DMS 273 (cell line): Measurements from ENCODE around the gene SMG7.

Source experiments
- DNase-seq: peaks from one replicate; lab custom pipeline; 2025; ENCODE audit not compliant: unreplicated experiment; lab: John Stamatoyannopoulos, UW

The SMG7 gene

DNA sequence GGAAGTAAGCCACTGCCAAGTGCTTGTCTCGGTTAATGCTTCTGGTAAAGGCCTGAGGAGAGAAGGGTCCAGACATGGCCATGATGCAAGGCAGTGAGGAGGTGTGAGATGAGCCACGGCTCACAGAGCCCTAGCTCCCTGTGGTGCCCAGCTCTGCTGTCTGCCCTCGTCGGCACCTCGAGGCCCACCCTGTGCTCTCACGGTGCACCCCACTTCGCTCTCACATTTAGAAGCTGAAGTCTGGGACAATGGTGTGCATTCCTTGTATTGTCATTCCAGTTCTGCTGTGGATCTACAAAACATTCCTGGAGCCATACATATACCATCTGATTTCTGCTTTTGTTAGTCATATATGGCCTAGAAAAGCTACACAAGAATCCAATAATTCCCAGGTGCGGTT, 114.6 kb downstream of the SMG7 start:
- DNase-seq: no peak

DNA sequence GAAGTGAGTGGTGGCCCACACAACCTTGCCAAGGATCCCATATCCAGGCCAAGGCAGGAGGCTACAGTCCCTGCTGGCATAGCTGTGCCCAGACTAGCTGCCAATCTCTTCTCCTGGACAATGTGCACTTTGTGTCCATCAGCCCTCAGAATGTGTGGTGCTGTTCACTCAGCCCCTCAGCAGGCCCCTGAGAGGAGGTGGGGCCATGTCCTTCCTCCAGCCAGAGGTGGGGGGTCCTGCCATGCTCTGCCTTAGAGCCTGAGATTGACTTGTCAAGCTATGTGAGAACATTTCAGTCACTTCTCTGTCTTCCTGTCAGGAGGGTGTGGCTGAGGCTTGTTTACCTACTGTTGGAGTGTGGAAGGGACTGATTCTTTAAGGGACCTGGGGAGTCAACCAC, 116.5 kb downstream of the SMG7 start:
- DNase-seq: no peak

DNA sequence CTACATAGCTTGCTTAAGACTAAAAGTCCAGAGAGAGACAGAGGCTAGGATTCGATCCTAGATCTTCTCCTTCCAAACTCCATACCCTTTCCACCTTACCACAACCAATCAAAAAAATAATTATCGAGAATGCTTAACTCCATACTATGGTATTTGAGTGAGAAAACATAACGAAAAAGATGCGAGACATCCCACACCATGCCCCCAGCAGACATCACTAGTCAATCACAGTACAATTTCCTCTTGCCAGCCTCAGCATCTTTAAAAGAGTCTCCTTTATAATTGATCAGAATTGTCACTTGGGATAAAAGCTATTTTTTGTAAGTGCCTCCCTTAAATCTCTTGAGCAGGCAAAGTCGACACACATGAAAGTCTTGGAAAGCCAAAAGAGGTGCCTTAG, 117.1 kb downstream of the SMG7 start:
- no peak for DNase-seq

DNA sequence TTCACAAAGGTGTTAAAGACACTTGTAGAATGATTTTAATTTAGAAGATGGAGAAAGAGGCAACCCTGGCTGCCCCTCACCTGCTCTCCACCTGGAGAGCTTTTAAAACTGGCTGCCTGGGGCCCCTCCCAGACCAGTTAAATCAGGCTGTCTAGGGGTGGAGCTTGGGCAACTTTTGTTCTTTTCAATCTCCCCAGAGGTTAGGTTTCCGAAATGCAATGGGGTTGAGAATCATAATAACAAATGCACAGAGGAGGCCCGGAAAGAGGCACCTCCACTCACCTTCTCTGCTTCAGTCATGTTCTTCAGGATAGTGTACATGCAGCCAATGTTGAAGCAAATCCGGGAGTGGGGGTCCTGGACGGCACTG, 117.6 kb downstream of the SMG7 start:
- no peak for DNase-seq

DNA sequence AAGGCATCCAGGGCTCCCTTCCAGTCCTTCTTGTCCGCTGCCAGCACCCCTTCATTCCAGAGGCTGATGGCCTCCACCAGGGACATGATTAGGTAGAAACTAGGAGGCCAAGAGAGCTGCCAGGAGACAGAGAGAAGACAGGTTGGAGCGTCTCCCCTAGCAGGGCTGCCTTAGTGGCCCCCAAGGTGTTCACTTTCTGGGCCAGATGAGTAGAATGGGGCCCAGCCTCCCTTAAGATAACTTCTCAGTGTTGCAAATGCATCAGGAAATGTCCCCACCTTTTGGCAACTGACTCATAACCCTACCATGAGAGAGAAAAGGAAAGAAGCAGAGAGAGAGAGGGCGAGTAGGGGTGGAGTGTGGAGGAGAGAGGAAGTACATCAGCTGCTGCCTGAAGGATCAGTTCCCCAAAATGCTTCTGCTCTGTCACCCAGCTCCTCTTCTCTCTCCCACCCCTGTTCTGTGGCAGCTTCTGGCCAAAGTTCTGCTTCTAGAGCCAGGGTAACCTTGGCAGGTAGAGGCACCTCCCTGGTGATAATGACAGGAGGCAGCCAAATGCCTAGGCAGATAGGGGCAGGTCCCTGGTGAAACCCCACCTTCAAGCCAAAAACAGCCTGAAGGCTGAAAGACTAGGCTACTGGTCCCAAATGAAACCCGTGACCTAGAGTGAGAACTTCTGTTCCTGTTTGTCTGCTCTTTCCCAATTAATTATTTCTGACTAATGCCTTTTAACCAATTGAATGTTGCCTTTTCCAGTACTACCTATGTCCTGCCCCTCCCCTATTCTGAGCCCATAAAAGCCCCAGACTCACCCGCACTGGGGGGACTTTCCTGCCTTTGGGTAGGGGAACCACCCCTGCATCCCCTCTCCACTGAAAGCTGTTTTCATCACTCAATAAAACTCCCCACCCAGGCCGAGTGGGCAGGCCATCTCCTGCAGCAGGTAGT, 118.2 kb downstream of the SMG7 start, which contains the start of gene NCF2:
TSS of gene NCF2 (minus strand) at position 216 of the 948 bp plus-strand sequence. CDS start at position 86, 130 bp downstream.
- no peak for DNase-seq

DNA sequence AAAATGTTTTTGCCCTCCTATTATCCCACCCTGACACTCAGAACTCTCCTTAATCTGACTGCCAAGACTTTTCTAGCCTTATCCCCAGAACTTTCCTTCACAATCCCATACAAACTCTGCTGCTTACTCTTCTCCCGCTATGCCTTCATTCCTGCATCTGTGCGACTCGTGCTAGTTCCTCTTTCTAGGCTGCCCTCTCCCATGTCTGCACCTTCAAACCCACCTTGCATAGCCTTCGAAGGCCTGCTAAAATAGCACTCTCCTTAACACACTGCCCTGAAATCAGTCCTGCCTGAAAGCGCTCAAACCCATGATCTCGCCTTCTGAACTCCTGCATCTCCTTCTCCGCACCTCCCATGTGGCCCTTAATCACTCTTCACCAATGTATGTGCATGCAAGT, 120.4 kb downstream of the SMG7 start:
- no peak for DNase-seq

DNA sequence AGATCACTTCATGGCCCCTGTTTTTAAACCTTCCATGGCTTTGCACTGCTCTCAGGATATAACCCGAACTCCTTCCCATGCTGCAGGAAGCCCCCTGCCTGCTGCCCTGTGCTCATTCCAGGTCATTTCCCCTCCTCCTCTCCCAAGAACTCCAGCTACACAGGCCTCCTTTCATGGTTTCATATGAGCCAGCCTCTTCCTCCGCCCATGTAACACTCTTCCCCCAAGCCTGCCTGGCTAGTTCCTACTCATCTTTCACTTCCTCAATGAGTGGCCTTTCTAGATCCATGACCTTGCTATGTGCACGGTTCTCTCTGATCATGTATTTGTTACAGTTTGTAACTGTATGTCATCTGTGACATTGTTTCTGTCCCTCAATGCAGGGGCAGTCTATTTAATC, 121.1 kb downstream of the SMG7 start:
- no peak for DNase-seq

DNA sequence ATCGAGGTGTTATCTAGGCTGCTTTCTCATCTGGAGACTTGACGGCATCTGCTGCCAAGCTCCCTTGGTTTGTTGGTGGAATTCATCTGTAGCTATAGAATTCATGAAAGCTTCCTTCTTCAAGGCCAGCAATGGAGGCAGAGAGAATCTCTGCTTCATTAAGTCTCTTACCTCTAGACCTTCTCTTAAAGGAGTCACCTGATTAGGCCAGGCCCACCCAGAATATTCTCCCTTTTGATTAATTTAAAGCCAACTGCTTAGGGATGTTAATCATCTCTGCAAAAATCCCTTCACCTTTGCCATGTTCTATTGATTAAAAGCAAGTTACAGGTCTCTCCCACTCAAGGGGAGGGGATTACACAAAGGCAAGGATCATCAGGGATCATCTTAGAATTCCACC, 123.2 kb downstream of the SMG7 start:
- DNase-seq: no peak

DNA sequence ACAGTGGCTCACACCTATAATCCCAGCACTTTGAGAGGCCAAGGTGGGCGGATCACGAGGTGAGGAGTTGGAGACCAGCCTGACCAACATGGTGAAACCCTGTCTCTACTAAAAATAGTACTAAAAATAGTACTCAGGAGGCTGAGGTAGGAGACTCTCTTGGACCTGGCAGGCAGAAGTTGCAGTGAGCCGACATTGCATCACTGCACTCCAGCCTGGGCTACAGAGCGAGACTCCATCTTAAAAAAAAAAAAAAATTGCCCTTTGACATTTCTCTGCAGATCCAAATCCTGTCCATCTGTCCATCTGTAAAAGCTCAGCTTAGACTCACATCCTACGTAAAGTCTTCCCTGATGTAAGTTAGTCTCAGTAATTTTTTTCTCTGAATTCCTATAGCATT, 124.2 kb downstream of the SMG7 start:
- DNase-seq: no peak

DNA sequence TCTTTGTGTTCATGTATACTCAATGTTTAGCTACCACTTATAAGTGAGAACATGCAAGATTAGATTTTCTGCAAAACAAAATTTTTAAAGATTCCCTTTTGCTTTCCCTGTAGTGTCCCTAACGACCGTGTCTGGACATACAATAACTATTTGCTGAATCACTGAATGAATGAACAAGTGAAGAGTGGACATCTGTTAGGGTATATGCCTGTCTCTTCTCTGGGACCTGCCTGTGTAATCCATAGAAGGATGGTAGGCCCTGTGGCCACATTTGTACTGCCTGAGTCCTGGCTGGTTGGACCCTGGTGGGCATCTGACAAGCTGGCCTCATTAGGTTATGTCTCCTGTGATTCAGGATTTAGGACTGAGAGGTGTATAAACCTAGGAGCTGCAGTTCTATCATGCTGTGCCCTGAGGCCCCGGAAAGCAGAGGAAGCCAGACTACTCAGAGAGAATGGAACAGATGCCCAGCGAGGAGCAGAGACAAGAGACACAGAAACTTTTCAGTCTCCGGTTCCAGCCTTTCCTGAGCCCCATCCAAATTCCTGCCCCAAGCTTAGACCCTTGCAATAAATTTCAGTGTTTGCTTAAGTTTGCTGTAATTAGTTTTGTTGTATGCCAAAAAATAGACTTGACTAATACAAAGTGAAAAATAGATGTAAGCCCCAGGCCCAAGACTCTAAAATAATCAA, 125.5 kb downstream of the SMG7 start:
- DNase-seq: no peak

DNA sequence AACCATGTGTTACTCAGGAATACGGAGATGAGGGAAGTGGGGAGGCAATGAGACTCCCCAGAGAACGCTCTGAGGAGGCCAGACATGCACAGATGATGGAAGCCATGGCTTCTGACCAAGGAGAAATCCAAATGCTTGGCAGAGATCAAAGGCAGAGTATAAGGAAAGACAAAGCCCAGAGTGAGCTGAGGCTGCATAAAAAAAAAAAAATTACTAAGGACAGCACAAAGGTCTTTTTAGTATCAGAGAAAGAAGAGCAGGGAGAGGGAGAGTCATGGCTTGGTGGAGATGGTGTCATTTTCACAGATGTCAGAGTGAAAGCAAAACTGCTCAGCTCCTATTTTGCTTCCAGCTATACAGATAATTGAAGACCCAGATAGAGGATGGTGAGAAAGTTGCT, 126.1 kb downstream of the SMG7 start:
- no peak for DNase-seq

DNA sequence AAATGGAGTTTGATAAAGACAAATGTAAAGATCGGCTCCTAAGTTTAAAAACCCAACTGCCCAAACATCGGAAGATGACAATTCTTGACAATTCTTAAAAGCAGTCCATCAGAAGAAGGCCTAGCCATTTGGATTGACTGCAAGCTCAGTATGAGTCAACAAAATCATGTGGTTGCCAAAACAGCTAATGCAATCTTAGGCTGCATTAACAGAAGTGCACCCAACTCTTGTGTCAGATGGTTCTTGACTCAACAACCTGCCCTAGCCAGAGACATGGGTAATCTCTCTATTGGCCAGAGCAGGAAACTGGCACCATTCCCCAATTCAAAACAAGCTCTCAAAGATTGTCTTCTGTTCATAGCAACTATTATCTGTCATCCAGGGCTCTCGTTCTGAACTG, 127.8 kb downstream of the SMG7 start:
- DNase-seq: no peak

DNA sequence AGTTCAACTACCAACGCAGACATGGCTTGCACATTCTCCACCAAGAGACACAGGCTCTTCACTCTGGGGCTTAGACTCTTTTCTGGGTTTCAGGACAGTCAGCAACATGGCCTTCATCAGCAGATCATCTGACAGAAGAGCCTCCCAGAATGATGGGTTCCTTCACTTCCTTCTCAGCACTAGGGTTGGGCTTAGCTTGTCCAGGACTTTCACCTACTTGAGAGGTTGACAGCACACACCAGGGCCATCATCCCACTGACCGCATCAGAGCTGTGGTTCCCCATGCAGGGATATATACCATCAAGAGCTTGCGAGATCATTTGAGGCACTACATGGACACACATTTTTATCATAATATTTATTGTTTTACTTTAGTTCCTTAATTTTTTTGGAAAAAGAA, 128.3 kb downstream of the SMG7 start:
- DNase-seq: no peak

DNA sequence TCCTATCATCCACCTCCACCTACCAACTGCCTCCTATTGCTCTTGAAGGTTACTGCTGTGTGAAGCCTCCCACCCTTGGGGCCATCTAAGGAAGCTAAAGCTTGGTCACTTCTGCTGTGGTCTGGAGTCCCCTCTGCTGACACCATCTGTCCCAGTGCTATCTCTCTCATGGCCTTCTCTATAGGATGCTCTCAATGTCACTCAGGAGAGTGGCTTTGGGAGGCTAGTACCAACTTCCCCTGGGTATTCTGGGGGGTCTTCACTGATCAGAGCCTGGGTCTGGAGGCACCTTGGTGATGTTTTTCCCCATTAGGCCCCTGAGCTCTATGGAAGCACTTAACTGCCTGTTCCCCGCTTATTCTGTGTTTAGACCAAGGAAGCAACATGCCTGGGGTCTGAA, 130.2 kb downstream of the SMG7 start:
- DNase-seq: no peak
